HepG2 (cell line): ENCODE data around the gene SERINC5. TPM values are rescaled to one million over a fixed set of nuclear protein-coding genes. Genes with fewer than 3 reads are reported as not detected.

Experiments used
- ATAC-seq: fragments of 200-7000 bp; cut with Tn5 transposase; 3 replicates; pipeline ENCODE4 v1.9.1; 2020; ENCODE audit warnings: mild to moderate bottlenecking, moderate library complexity
- BruUV-seq: library from RNA; stranded (reverse); fragments of 400-500 nt; replicated peaks from 2 replicates; lab custom pipeline; 2021; lab: Mats Ljungman, UMichigan
- CTCF ChIA-PET: fragments of 300-600 bp; formaldehyde crosslinking; extraction: SDS; loops from one replicate; lab custom pipeline; 2021; ENCODE audit warnings: low total read pairs, inconsistent platforms, low intra/inter-chr PET ratio; lab: Yijun Ruan, JAX
- POLR2A ChIA-PET: fragments of 350-600 bp; sonication (Branson Sonifier 250); formaldehyde crosslinking; loops from one replicate; lab custom pipeline; 2020; ENCODE audit warnings: antibody characterized with exemption, inconsistent platforms; lab: Yijun Ruan, JAX
- DNase-seq: peaks from one replicate; pipeline ENCODE4 v3.0.0-alpha.2; 2015; ENCODE audit warnings: low spot score
- FAIRE-seq: peaks from 3 replicates; lab custom pipeline; 2011; peaks lifted over from hg19 to GRCh38; lab: Jason Lieb, UNC
- H2AFZ ChIP-seq: one replicate; pipeline ENCODE4 v1.6.1; 2011; ENCODE audit warnings: low read length, inconsistent platforms
- H3K27ac ChIP-seq: fragments of 300-600 bp; 3 replicates; pipeline ENCODE4 v1.8.0; 2011; ENCODE audit warnings: mixed run types, mild to moderate bottlenecking, mixed read lengths, low read length, inconsistent platforms; ENCODE audit not compliant: insufficient read depth; ENCODE audit errors: extremely low read length
- H3K27me3 ChIP-seq, 2 experiments: fragments of 200-600 bp in 1 of 2; 2 replicates in 1 of 2; 3 replicates in 1 of 2; pipeline versions ENCODE4 v1.6.0 to v1.8.0; 2011; ENCODE audit warnings: low read length in 2 of 2, mild to moderate bottlenecking in 2 of 2, moderate library complexity in 2 of 2, inconsistent platforms in 1 of 2; ENCODE audit not compliant: insufficient read depth in 2 of 2, control insufficient read depth in 1 of 2
- H3K36me3 ChIP-seq, 2 experiments: fragments of 200-600 bp in 1 of 2; replicated peaks in 1 of 2; 2 replicates in 1 of 2; 3 replicates in 1 of 2; pipeline versions ENCODE4 v1.5.1 to v1.8.0; 2011; ENCODE audit warnings: low read length in 2 of 2, inconsistent platforms in 1 of 2; ENCODE audit not compliant: insufficient read depth in 2 of 2, control insufficient read depth in 1 of 2
- H3K4me1 ChIP-seq: 2 replicates; pipeline ENCODE4 v1.5.1; 2012; ENCODE audit warnings: low read length, inconsistent platforms; ENCODE audit not compliant: insufficient read depth
- H3K4me2 ChIP-seq: 2 replicates; pipeline ENCODE4 v1.6.0; 2011; ENCODE audit warnings: low read depth, low read length, inconsistent platforms
- H3K4me3 ChIP-seq, 3 experiments: fragments of 200-600 bp in 1 of 3; sonication (generic), shearing (Covaris generic) in 1 of 3; replicated peaks in 1 of 3; 2 replicates each; pipeline ENCODE4 v1.5.1; 2011 to 2016; ENCODE audit warnings: low read length in 3 of 3, inconsistent platforms in 2 of 3, low read depth in 2 of 3, mild to moderate bottlenecking in 2 of 3, control low read depth in 1 of 3, mixed read lengths in 1 of 3; ENCODE audit not compliant: insufficient read depth in 1 of 3
- H3K79me2 ChIP-seq: one replicate; pipeline ENCODE4 v1.6.1; 2011; ENCODE audit warnings: low read length, inconsistent platforms; ENCODE audit not compliant: insufficient read depth
- H3K9ac ChIP-seq: 2 replicates; pipeline ENCODE4 v1.6.0; 2011; ENCODE audit warnings: mild to moderate bottlenecking, low read depth, low read length, inconsistent platforms; ENCODE audit not compliant: insufficient read depth
- H3K9me3 ChIP-seq: 2 replicates; pipeline ENCODE4 v1.5.1; 2012; ENCODE audit warnings: mild to moderate bottlenecking, low read length
- H4K20me1 ChIP-seq: 2 replicates; pipeline ENCODE4 v1.6.0; 2011; ENCODE audit warnings: inconsistent platforms, mild to moderate bottlenecking, low read length, moderate library complexity; ENCODE audit not compliant: insufficient read depth
- ATF6 ChIP-seq: sonication (generic); formaldehyde crosslinking; conservative IDR thresholded peaks from 2 replicates; pipeline ENCODE4 v1.4.0; 2020; ENCODE audit warnings: missing genetic modification reagents
- CBX5 ChIP-seq: sonication (generic); formaldehyde crosslinking; IDR thresholded peaks from 2 replicates; pipeline ENCODE4 v1.4.0; 2020; ENCODE audit warnings: missing genetic modification reagents, borderline replicate concordance
- DPF2 ChIP-seq: sonication (generic); formaldehyde crosslinking; IDR thresholded peaks from 2 replicates; pipeline ENCODE4 v1.4.0; 2020; ENCODE audit warnings: mild to moderate bottlenecking, low read depth, missing genetic modification reagents, borderline replicate concordance
- ELF3 ChIP-seq: IDR thresholded peaks from 2 replicates; pipeline ENCODE4 v1.6.1; 2016; ENCODE audit warnings: missing genetic modification reagents, missing compliant biosample characterization
- HOXA5 ChIP-seq: sonication (generic); formaldehyde crosslinking; IDR thresholded peaks from 2 replicates; pipeline ENCODE4 v1.4.0; 2020; ENCODE audit warnings: missing genetic modification reagents
- IRX3 ChIP-seq: sonication (generic); formaldehyde crosslinking; IDR thresholded peaks from 2 replicates; pipeline ENCODE4 v1.8.1; 2023; ENCODE audit warnings: mild to moderate bottlenecking, low read depth, missing genetic modification reagents, borderline replicate concordance
- JUN ChIP-seq: sonication (generic); formaldehyde crosslinking; IDR thresholded peaks from 2 replicates; pipeline ENCODE4 v1.4.0; 2020; ENCODE audit warnings: mild to moderate bottlenecking, missing genetic modification reagents
- LCORL ChIP-seq, 2 experiments: fragments of 450-650 bp in 1 of 2; sonication (generic) in 1 of 2; formaldehyde crosslinking in 1 of 2; IDR thresholded peaks; 2 replicates each; pipeline versions ENCODE4 v1.5.0 to v1.6.1; 2017 to 2020; ENCODE audit warnings: antibody characterized with exemption in 1 of 2, missing genetic modification reagents in 1 of 2
- SP2 ChIP-seq: sonication (generic); formaldehyde crosslinking; IDR thresholded peaks from 2 replicates; pipeline ENCODE4 v1.5.1; 2020; ENCODE audit warnings: mild to moderate bottlenecking, missing genetic modification reagents
- ZNF333 ChIP-seq: sonication (generic); formaldehyde crosslinking; IDR thresholded peaks from 2 replicates; pipeline ENCODE4 v1.4.0; 2020; ENCODE audit warnings: mild to moderate bottlenecking, missing genetic modification reagents, borderline replicate concordance
- ZNF33A ChIP-seq: sonication (generic); formaldehyde crosslinking; IDR thresholded peaks from 2 replicates; pipeline ENCODE4 v1.5.1; 2020; ENCODE audit warnings: missing genetic modification reagents, mild to moderate bottlenecking, moderate library complexity, borderline replicate concordance
- ZNF430 ChIP-seq: sonication (generic); formaldehyde crosslinking; IDR thresholded peaks from 2 replicates; pipeline ENCODE4 v1.9.0; 2021; ENCODE audit warnings: mild to moderate bottlenecking, missing genetic modification reagents
- ZNF646 ChIP-seq: sonication (generic); formaldehyde crosslinking; IDR thresholded peaks from 2 replicates; pipeline ENCODE4 v1.9.0; 2021; ENCODE audit warnings: mild to moderate bottlenecking, missing genetic modification reagents
- WGBS: methylation state at CpG from one replicate; pipeline ENCODE4 v1.1.6; 2017; ENCODE audit warnings: low lambda C conversion rate; 5-methylcytosine and 5-hydroxymethylcytosine counted together
- in situ Hi-C: cut with HindIII; loops from 2 replicates; pipeline ENCODE4 v1.10.0; 2017; ENCODE audit warnings: low pct_unique_long_range_greater_than_20kb; ENCODE audit not compliant: extremely low pct_ligation_motif_present
- intact Hi-C: fragments of 100-400 bp; cut with micrococcal nuclease; formaldehyde crosslinking; loops from one replicate; pipeline ENCODE4 v1.10.0; 2022; ENCODE audit not compliant: unreplicated experiment
- polyA plus RNA-seq, 8 experiments: library from polyadenylated mRNA; depleted of rRNA in 3 of 8; stranded (reverse) in 7 of 8; unstranded in 1 of 8; fragments of >200 nt; fragmentation: Illumina TruSeq in 4 of 8; extraction: Trizol in 4 of 8; gene quantifications; 2 replicates each; pipeline versions ENCODE4 v1.2.1 to v1.2.3, GENCODE V29; 2011 to 2016; ENCODE audit warnings: low read depth in 4 of 8, missing spikeins in 1 of 8, mixed read lengths in 1 of 8; ENCODE audit not compliant: insufficient read depth in 1 of 8
- total RNA-seq, 5 experiments: library from RNA; depleted of rRNA; stranded (reverse); fragments of >200 nt; fragmentation: Illumina TruSeq; extraction: Trizol; gene quantifications; 2 replicates each; pipeline ENCODE4 v1.2.3, GENCODE V29; 2016; ENCODE audit warnings: low read depth in 1 of 5

The SERINC5 gene
- total and polyA plus RNA-seq, 2 of the 13 experiments (the other 11 are each of a cell fraction or from before 2014, with no cell fraction given), result 17.3 to 22.8 TPM

GRCh38 chr5:80198399-80198798, 57.4 kb downstream of the SERINC5 start:
- POLR2A ChIA-PET, result no interaction called here
- H3K27ac ChIP-seq, result no peak overlapping the region
- peaks cover 8 to 39% of the 10 kb centered on the region in 2 experiments for H3K36me3 ChIP-seq
- ATAC-seq, result no peak
- in situ Hi-C loops (no loop called here), intact Hi-C loops (no loop called here)
- H3K27me3 ChIP-seq, result no peaks in the 10 kb centered on the region
- no peaks in the 10 kb centered on the region for H3K9me3 ChIP-seq
- no peak overlapping the region for H3K4me2 ChIP-seq
- 96% methylated on average over 10 of the region's 11 CpGs for WGBS
- no peak for FAIRE-seq
- H3K9ac ChIP-seq, result no peak overlapping the region
- CTCF ChIA-PET, result no interaction called here
- no TSS peak for BruUV-seq
- H3K4me1 ChIP-seq, result peaks cover 8% of the 10 kb centered on the region
- TF ChIP-seq LCORL (IDR thresholded peaks at IDR 0.05) (no peak), LCORL (CRISPR knock-in tag; IDR thresholded peaks at IDR 0.05) (no peak), ZNF430 (CRISPR knock-in tag) (no peak), DPF2 (CRISPR knock-in tag) (no peak), CBX5 (CRISPR knock-in tag) (no peak), HOXA5 (no peak), JUN (CRISPR knock-in tag) (no peak), ZNF646 (no peak), ATF6 (CRISPR knock-in tag) (no peak), ZNF333 (CRISPR knock-in tag) (no peak), SP2 (CRISPR knock-in tag) (no peak), IRX3 (CRISPR knock-in tag) (no peak), ELF3 (CRISPR knock-in tag) (no peak), ZNF33A (no peak)
- no peaks in the 10 kb centered on the region for H4K20me1 ChIP-seq
- no peak overlapping the region for H2AFZ ChIP-seq
- no peak for DNase-seq
- peaks cover 28% of the 10 kb centered on the region for H3K79me2 ChIP-seq
- H3K4me3 ChIP-seq, result no peak overlapping the region
